Activated CD4-positive, alpha-beta T cell treated with anti-CD3 and anti-CD28 coated beads, Interleukin-10, Interleukin-2, amounts not matched to agents 100 ng/mL and 50 ng/mL, durations not matched to agents 16 hours and 8 hours (primary cell): Measurements from ENCODE around the gene POGZ.
"Not testable (repeated sequence)": the region's sequence is repeated elsewhere in the genome, so short reads cannot be mapped to it uniquely, and the experiment has no call there.

Experiments used
- DNase-seq: peaks from one replicate; pipeline ENCODE4 v3.0.0-alpha.2; 2020

Gene POGZ

GRCh38 chr1:151475175-151475574 is 15.9 kb upstream of the POGZ start:
- peak; percentile 78 for DNase-seq

- no peak for DNase-seq
Observed at GRCh38 chr1:151474745-151475144, 15.5 kb upstream of the POGZ start.

- DNase-seq = peak; percentile 34
Observed at GRCh38 chr1:151472856-151473731, 13.8 kb upstream of the POGZ start.

GRCh38 chr1:151465026-151465425 is 5.7 kb upstream of the POGZ start:
- no peak for DNase-seq

- no peak for DNase-seq
Observed at GRCh38 chr1:151461694-151462093, 2.4 kb upstream of the POGZ start.

- peak; percentile 52 for DNase-seq
Observed at GRCh38 chr1:151458802-151459330, 428 bp downstream of the POGZ start.

- DNase-seq = peak; percentile 67
Observed at GRCh38 chr1:151457911-151458801, 1.1 kb downstream of the POGZ start.

GRCh38 chr1:151455966-151456365 is 3.3 kb downstream of the POGZ start:
- DNase-seq = no peak

GRCh38 chr1:151455231-151455630 is 4.1 kb downstream of the POGZ start:
- no peak for DNase-seq

- DNase-seq = peak; percentile 4
Observed at GRCh38 chr1:151447696-151448095, 11.6 kb downstream of the POGZ start.

GRCh38 chr1:151444783-151445177 is 14.5 kb downstream of the POGZ start:
- DNase-seq = no peak

GRCh38 chr1:151443846-151444782 is 15.2 kb downstream of the POGZ start:
- DNase-seq = peak; percentile 80

GRCh38 chr1:151437396-151437795 is 21.9 kb downstream of the POGZ start:
- DNase-seq = peak; percentile 2

GRCh38 chr1:151436985-151437384 is 22.3 kb downstream of the POGZ start:
- no peak for DNase-seq

GRCh38 chr1:151435174-151435573 is 24.1 kb downstream of the POGZ start:
- DNase-seq = no peak

GRCh38 chr1:151433827-151434226 is 25.5 kb downstream of the POGZ start:
- DNase-seq = not testable (repeated sequence)

- no peak for DNase-seq
Observed at GRCh38 chr1:151428068-151428467, 31.2 kb downstream of the POGZ start.

- no peak for DNase-seq
Observed at GRCh38 chr1:151425103-151425502, 34.2 kb downstream of the POGZ start.

GRCh38 chr1:151419819-151420218 is 39.5 kb downstream of the POGZ start:
- DNase-seq = no peak

GRCh38 chr1:151418081-151418480 is 41.2 kb downstream of the POGZ start:
- DNase-seq = no peak

GRCh38 chr1:151416231-151416630 is 43.1 kb downstream of the POGZ start:
- no peak for DNase-seq

GRCh38 chr1:151411884-151412283 is 47.4 kb downstream of the POGZ start:
- DNase-seq = no peak
